SK-N-MC (cell line): Measurements from ENCODE around the gene CNTNAP3B.
"Not testable (repeated sequence)": the region's sequence is repeated elsewhere in the genome, so short reads cannot be mapped to it uniquely, and the experiment has no call there.

Source experiments
- EZH2 ChIP-seq: fragments of 200-600 bp; sonication (generic); IDR thresholded peaks from one replicate; pipeline ENCODE4 v1.6.1; 2017; ENCODE audit warnings: antibody characterized with exemption
- FOXP2 ChIP-seq: optimal IDR thresholded peaks from 2 replicates; pipeline ENCODE3; 2011; ENCODE audit warnings: mild to moderate bottlenecking, moderate library complexity; ENCODE audit not compliant: insufficient read depth; ENCODE audit errors: extremely low read length, control extremely low read depth
- POLR2AphosphoS5 ChIP-seq: IDR thresholded peaks from 2 replicates; pipeline ENCODE4 v1.6.1; 2012; ENCODE audit warnings: mild to moderate bottlenecking, low read depth, low read length, borderline replicate concordance

DNA sequence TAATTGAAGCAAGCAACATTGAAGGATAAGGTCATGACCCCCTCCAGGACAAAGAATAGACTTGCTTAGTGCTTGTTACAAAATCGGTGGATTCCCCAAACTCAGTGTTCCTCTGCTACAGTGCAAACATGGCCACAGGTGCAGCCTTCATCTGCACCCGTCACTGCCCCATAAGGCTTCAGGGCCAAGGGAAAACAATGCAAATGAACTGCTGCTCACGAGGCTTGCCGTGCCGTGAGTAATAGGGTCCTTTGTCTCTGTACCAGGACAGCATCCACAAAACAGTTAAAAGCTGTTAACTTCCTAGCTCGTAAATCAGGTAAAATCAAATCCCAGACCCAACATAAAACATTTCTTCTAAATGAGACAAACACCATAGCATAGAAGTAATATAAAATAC is 226.5 kb downstream of the CNTNAP3B start:
- TF ChIP-seq FOXP2, POLR2AphosphoS5, EZH2: not testable (repeated sequence)
